Raji (cell line): ENCODE data around the gene POU2F3.

Experiments
- POLR2A ChIP-seq: IDR thresholded peaks from 2 replicates; pipeline ENCODE4 v1.6.1; 2011; ENCODE audit warnings: low read depth, low read length, control low read depth; ENCODE audit not compliant: insufficient read depth

Gene POU2F3

GRCh38 chr11:120272303-120272702 is 32.4 kb downstream of the POU2F3 start:
- TF ChIP-seq POLR2A = no peak

GRCh38 chr11:120273432-120273831 is 33.5 kb downstream of the POU2F3 start:
- no peak for TF ChIP-seq POLR2A

GRCh38 chr11:120279502-120279901 is 39.6 kb downstream of the POU2F3 start:
- no peak for TF ChIP-seq POLR2A

- TF ChIP-seq POLR2A = no peak
These were observed 40.7 kb downstream of the POU2F3 start for GRCh38 chr11:120280600-120281051.

- TF ChIP-seq POLR2A = no peak
These were observed 41.3 kb downstream of the POU2F3 start for GRCh38 chr11:120281143-120281795.

- no peak for TF ChIP-seq POLR2A
These were observed 43.2 kb downstream of the POU2F3 start for GRCh38 chr11:120283124-120283523.

- no peak for TF ChIP-seq POLR2A
These were observed 44.3 kb downstream of the POU2F3 start for GRCh38 chr11:120284272-120284671.

- TF ChIP-seq POLR2A = no peak
These were observed 45.3 kb downstream of the POU2F3 start for GRCh38 chr11:120285256-120285655.

- TF ChIP-seq POLR2A = no peak
These were observed 48.1 kb downstream of the POU2F3 start for GRCh38 chr11:120288021-120288420.

- TF ChIP-seq POLR2A = no peak
These were observed 49.5 kb downstream of the POU2F3 start for GRCh38 chr11:120289426-120289825.

- no peak for TF ChIP-seq POLR2A
These were observed 51.0 kb downstream of the POU2F3 start for GRCh38 chr11:120290956-120291355.

GRCh38 chr11:120293038-120293800 is 53.3 kb downstream of the POU2F3 start:
- no peak for TF ChIP-seq POLR2A

- no peak for TF ChIP-seq POLR2A
These were observed 54.2 kb downstream of the POU2F3 start for GRCh38 chr11:120294096-120294495.

GRCh38 chr11:120295099-120295498 is 55.2 kb downstream of the POU2F3 start:
- TF ChIP-seq POLR2A = no peak

GRCh38 chr11:120296554-120296953 is 56.6 kb downstream of the POU2F3 start:
- TF ChIP-seq POLR2A = no peak

- TF ChIP-seq POLR2A = no peak
These were observed 58.5 kb downstream of the POU2F3 start for GRCh38 chr11:120298461-120298860.
